GM19397 (cell line): Measurements from ENCODE around the gene FRMD4B.

Source experiments
- ATAC-seq: cut with Tn5 transposase; IDR thresholded peaks from one replicate; pipeline ENCODE4 v1.9.1; 2021; ENCODE audit warnings: mild to moderate bottlenecking, moderate library complexity; ENCODE audit not compliant: unreplicated experiment

FRMD4B gene

DNA sequence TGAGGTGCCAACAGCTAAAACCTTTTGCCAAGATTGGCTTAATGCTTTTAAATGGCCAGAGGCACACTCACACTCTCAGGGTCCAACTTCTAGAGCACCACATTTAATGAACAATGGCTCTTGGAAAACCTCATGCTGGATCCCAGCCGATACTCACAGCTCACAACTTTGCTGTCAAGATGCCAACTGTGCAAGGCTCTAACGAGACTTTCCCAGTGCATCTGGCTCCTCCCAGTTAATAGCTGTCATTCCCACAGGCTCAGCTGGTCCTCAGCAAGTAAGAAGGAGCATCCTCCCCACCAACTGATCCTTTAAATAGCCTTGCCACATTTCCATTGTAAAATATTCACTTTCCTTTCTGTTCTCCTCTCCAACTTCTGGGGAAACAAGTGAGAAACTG, 20.3 kb upstream of the FRMD4B start:
- no peak for ATAC-seq

- no peak for ATAC-seq
These were observed 19.2 kb upstream of the FRMD4B start for GRCh38 chr3:69405067-69405466.

- no peak for ATAC-seq
These were observed 17.6 kb upstream of the FRMD4B start for GRCh38 chr3:69403454-69403853.

- no peak for ATAC-seq
These were observed 14.8 kb upstream of the FRMD4B start for GRCh38 chr3:69400683-69401082.

GRCh38 chr3:69392850-69393249, 7.0 kb upstream of the FRMD4B start:
- ATAC-seq, result no peak

GRCh38 chr3:69392415-69392814, 6.5 kb upstream of the FRMD4B start:
- ATAC-seq, result no peak

- no peak for ATAC-seq
These were observed 5.7 kb upstream of the FRMD4B start for GRCh38 chr3:69391554-69391953.

DNA sequence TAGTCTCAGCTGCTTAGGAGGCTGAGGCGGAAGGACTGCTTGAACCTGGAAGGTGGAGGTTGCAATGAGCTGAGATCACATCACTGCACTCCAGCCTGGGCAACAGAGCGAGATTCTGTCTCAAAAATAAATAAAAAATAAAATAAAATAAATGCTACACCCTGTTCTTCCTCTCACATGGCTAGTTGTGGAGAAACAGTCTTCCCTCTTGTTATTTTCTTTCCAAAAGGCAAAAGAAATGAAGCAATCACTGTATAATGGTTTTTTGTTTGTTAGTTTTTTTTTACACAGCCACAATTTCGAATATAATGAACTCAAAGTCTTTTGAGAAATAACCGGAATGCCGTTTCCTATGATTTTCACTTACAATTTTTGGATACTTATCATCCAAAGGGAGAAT, 4.9 kb upstream of the FRMD4B start:
- ATAC-seq, result no peak

DNA sequence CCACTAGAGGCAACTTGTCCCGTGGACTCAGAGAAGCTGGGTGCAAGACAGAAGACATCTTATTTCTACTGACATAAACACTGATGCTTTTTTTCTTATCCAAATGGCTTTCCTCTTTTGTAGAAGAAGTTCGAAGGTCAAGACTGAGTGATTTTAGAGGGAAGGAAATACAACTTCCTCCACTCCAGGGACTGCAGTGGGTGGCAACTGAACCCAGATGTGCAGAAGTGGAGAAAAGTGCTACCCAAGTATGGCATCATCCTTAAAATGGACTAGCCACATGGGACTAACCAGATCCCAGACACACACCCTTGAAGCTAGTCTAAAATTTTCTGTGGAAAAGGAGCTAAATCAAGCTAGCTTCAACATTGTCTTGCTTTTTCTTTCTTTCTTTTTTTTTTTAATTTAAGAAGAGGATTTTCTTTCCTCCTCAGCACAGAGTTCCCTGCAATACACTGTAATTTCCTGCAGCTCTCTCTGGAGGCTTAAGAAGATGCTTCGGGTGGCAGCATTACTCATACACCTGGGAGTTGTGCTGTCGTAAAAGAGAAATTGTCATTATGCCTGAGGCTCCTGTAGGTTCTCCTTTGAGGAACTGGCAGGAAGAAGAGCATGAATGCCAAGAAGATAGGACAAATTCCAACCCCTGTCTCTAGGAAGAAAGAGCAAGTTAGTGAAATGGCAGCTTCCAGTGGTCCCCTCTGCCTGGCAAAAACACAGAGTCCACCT, 3.8 kb upstream of the FRMD4B start:
- no peak for ATAC-seq

GRCh38 chr3:69388241-69388640, 2.4 kb upstream of the FRMD4B start:
- ATAC-seq, result no peak

DNA sequence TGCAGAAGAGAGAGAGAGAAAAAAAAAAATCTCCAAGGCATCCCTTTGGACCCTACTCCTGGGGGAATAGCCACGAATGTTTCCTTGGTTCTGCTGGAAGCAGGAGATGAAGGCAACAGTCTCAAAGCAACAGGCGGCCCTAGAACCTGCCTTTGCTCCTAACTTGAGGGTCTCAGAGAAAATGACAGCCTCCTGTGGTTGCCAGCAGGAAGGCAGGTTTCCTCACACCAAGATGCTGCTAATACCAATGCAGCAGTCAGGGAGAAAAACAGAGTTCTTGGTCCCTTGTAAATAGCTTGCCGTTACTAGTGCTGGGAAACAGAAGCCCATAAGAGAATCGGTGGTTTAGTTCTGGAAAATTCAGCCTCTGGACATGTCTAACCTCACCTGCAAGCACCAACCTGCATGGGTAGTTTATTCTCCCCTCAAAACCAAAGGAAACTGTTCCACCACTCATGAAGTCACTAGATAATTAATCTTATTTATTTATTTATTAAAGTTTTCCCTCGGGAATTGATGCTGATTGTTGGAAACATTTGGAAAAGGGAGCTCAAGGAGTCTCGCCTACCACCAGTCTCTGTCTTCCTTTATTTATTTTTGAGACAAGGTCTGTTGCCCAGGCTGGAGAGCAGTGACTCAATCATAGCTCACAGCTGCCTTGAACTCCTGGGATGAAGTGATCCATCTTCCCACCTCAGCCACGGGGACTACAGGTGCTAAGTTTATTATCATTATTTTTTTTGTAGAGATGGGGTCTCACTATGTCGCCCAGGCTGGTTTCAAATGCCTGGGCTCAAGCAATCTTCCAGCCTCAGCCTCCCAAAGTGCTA, 883 bp upstream of the FRMD4B start:
- ATAC-seq, result no peak

DNA sequence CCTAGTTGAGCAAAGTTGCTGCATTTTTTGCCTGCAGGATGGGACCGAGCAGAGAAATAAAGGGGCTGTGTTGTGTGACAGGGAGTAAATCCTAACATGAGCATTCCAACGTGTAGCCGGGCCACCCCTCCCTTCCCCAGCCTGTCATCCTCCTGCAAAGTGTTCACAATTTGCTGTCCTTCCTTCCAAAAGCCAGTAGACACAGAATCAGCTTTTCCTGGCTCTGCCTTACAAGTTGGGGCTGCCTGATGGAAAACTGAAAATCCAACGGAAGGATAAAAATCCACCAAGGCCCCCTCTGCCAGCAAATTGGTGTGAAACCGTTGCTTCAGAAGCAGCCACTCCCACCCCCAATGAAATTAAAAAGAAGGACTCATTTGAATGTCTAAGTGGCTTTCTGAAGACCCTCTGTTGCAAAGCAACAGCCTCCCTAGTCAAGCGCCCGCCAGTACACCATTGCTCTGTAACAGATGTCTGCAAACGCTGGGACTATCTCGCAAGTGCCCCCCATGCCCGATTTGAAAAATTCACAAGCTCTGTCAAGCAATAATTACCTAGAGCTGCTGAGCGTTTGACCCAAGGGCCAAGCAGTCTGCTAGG, 665 bp downstream of the FRMD4B start:
- ATAC-seq, result no peak

DNA sequence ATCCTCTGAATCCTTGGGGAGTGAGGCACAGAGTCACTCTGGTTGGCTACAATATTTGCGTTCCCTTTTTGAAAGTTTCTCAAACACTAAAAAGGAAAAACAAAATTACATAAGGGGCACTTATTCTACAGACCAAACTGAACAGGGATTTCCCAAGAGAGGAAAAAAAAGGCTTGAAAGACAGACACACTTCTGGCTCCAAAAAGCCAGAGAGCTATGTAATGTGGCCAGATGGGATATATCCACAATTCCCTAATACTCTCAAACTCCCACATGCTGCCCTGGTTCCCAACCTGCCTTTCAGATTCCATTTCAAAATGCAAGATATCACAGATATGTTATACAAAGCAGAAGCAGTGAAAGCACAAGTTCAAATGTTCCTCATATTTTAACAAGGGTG, 1.6 kb downstream of the FRMD4B start:
- no peak for ATAC-seq

DNA sequence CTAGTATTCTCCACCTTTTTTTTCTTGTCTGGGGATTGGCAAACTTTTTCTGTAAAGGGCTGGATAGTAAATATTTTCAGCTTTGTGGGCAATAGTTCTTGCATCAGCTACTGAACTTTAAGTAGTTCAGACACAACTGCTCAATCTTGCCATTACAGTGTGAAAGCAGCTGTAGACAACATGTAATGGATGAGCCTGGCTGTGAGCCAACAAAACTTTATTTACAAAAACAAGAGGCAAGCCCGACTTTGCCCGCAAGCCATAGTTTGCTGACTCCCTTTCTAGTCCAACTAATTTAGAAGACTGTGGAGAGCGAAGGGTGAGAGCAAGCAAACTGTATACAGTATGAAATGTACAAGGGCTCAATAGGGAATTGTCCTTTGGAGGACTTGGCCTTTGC, 6.2 kb downstream of the FRMD4B start:
- no peak for ATAC-seq

GRCh38 chr3:69378112-69378802, 7.6 kb downstream of the FRMD4B start:
- no peak for ATAC-seq

GRCh38 chr3:69377262-69377661, 8.6 kb downstream of the FRMD4B start:
- ATAC-seq, result no peak

DNA sequence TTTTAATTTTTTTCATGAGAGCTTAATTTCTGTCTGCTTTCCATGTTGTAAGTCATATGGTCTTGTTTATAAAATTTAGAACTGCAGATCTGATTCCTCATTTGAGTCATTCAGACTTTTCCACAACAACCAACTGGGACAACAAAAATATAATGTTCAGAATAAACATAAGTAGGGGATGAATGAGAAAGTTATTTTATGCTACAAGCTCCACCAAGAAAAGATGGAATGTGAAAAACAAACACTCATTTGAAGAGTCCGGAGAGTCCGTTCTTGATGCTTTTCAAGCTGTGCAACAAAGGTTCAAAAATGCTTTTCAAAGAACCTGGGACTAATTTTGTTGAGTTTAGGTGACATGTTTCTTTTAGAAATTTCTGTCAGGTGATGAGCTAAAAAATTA, 9.2 kb downstream of the FRMD4B start:
- ATAC-seq, result no peak

DNA sequence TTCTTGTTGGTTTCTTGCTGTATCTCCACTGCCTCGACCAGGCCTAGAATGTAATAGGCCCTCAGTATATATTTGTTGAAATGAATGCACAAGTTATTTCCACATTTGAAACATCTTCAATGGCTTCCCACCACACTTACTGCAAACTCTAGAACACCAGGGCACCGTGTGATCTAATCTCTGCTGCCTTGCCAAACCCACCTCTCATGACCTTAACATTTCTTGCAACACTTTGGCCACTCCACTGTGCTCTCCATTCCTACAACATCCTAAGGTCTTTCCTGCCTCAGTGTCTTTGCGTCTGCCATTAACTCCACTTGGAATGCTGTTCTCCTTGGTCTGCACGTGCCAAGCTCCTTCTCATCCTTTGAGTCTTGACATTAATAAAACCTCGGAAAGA, 14.1 kb downstream of the FRMD4B start:
- no peak for ATAC-seq

- ATAC-seq, result no peak
These were observed 15.0 kb downstream of the FRMD4B start for GRCh38 chr3:69370901-69371301.

DNA sequence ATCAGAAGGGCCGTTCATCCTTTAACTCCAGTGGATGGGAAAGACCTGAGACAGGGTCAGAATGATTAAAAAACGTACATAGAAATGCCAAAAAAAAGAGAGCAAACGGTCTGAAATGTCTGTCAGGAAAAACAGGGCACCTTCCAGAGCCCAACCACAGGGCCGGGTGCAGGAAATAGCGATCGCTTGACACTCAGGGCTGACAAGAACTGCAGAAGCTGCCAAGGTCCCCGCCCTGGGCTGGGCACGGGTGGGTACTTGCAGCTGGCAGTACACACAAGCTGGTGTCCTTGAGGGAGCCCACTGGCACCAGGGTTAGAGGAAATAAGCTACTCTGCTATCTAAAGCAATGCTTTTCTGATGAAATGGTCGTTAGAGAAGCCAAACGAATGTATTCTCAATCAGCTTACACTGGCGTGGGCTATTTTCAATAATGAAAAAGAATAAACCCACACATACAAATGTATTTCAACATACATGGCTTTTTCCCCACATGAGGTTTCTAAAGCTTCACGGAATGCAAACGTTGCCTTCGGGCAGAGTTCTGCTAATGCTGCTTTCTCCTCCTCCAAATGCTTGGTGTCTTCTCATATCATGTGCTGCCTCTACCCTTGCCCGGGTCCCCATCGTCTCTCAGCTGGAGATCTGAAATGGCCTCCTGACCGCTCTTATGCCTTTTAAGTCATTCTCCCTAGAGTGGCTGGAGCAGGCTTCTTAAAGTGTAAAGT, 15.6 kb downstream of the FRMD4B start:
- ATAC-seq, result no peak
